ENCODE measurements around the gene RPAP3.
"Not testable (repeated sequence)": the region's sequence is repeated elsewhere in the genome, so short reads cannot be mapped to it uniquely, and the experiment has no call there.

GRCh38 chr12:47635770-47636169 lies 70.1 kb downstream of the RPAP3 start:
- TF ChIP-seq CTCF (IDR thresholded peaks at IDR 0.05 in 8 of 11, conservative IDR thresholded peaks at IDR 0.05 in 3 of 11); POLR2A (IDR thresholded peaks at IDR 0.05); POLR2AphosphoS5 (IDR thresholded peaks at IDR 0.05): not testable (repeated sequence)

All from spleen (tissue), 7 donors.